Neural crest cell (in vitro differentiated cells): ENCODE results near the gene FMOD. TPM values are rescaled to one million over a fixed set of nuclear protein-coding genes. Genes with fewer than 3 reads are reported as not detected.
A peak's percentile ranks its signal among the peaks of the same experiment; 100 is the strongest.

Source experiments
- DNase-seq: peaks from one replicate; pipeline ENCODE4 v3.0.0; 2021; ENCODE audit warnings: low read depth, mixed read lengths, low spot score
- H3K27ac Mint-ChIP-seq: one replicate; pipeline ENCODE4 v1.8.0; 2021; ENCODE audit warnings: mild to moderate bottlenecking, mixed read lengths; ENCODE audit not compliant: unreplicated experiment
- H3K27me3 Mint-ChIP-seq: 2 replicates; pipeline ENCODE4 v1.8.0; 2021; ENCODE audit warnings: low read depth, mild to moderate bottlenecking, mixed read lengths
- H3K36me3 Mint-ChIP-seq: 2 replicates; pipeline ENCODE4 v1.8.0; 2021; ENCODE audit warnings: low read depth, mild to moderate bottlenecking, mixed read lengths
- H3K4me1 Mint-ChIP-seq: 2 replicates; pipeline ENCODE4 v1.8.0; 2021; ENCODE audit warnings: mixed read lengths
- H3K4me3 Mint-ChIP-seq: one replicate; pipeline ENCODE4 v1.8.0; 2021; ENCODE audit warnings: mild to moderate bottlenecking, mixed read lengths
- H3K9me3 Mint-ChIP-seq: 2 replicates; pipeline ENCODE4 v1.8.0; 2021; ENCODE audit warnings: mixed read lengths
- total RNA-seq: library from RNA; stranded (reverse); gene quantifications from 2 replicates; pipeline ENCODE4 v1.2.1, GENCODE V29; 2021
- TF ChIP-seq, protein P1 (sequence below): fragments of 200-600 bp; sonication (generic); conservative IDR thresholded peaks from 2 replicates; pipeline ENCODE4 v1.5.0; 2021; ENCODE audit warnings: antibody characterized with exemption, mild to moderate bottlenecking

Gene FMOD
- total RNA-seq, 1 donor from 2014 or later = 0.35 TPM

DNA sequence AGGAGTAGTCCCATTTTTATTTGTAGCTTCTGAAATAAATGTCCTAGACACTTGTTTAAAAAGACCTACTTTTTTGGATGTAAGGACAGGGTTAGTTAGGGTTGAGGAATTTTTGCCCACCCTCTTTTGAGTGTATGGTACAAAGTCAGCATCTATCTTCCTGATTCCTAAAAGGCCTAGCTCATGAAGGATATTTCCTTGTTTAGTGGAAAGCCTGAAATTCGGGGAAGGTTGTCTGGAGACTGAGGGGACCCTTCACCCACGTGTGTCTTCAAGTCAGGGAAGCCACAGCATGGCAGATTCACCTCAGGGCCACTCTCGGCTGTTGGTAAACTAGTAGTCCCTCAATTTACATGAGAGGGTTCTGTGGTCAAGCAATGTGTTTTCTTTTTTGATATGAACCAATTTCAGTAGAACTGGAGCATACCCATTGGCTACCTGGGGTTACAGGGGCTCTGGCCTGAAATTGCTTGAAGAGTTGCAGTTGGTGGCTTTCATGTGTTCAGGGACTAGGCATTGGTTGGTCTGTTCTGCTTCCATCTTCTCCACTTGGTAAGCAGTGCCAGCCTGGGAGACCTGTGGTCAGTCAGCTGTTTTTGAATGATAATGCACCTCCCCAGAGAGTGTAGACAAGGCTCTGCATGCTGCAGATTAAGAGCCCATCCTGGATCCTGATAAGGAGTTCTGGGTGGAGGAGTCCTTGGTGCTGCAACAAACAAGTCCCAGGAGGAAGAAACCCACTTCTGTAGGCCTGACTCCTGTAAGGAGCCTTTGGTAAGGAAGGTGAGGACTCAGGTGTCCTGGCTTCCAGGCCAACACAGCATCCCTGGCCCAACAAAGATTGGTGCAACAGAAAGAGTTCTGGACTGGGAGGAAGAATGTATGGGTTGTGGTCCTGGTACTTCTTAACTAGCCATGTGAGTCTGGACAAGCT lies 39.3 kb downstream of the FMOD start:
- no peak overlapping the region for H3K4me3 Mint-ChIP-seq
- TF ChIP-seq, protein P1, sequence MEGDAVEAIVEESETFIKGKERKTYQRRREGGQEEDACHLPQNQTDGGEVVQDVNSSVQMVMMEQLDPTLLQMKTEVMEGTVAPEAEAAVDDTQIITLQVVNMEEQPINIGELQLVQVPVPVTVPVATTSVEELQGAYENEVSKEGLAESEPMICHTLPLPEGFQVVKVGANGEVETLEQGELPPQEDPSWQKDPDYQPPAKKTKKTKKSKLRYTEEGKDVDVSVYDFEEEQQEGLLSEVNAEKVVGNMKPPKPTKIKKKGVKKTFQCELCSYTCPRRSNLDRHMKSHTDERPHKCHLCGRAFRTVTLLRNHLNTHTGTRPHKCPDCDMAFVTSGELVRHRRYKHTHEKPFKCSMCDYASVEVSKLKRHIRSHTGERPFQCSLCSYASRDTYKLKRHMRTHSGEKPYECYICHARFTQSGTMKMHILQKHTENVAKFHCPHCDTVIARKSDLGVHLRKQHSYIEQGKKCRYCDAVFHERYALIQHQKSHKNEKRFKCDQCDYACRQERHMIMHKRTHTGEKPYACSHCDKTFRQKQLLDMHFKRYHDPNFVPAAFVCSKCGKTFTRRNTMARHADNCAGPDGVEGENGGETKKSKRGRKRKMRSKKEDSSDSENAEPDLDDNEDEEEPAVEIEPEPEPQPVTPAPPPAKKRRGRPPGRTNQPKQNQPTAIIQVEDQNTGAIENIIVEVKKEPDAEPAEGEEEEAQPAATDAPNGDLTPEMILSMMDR = no peak
- H3K9me3 Mint-ChIP-seq = no peaks in the 10 kb centered on the region
- no peaks in the 10 kb centered on the region for H3K27me3 Mint-ChIP-seq
- H3K27ac Mint-ChIP-seq = no peak overlapping the region
- no peak for DNase-seq
- peaks cover 34% of the 10 kb centered on the region for H3K4me1 Mint-ChIP-seq
- no peaks in the 10 kb centered on the region for H3K36me3 Mint-ChIP-seq

DNA sequence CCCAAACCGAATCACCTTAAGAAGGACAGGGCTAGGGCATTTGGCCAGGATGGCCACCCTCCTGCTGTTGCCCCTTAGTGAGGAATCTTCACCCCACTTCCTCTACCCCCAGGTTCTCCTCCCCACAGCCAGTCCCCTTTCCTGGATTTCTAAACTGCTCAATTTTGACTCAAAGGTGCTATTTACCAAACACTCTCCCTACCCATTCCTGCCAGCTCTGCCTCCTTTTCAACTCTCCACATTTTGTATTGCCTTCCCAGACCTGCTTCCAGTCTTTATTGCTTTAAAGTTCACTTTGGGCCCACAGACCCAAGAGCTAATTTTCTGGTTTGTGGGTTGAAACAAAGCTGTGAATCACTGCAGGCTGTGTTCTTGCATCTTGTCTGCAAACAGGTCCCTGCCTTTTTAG lies 42.0 kb downstream of the FMOD start:
- H3K36me3 Mint-ChIP-seq = no peaks in the 10 kb centered on the region
- peaks cover 47% of the 10 kb centered on the region for H3K4me1 Mint-ChIP-seq
- no peak overlapping the region for H3K27ac Mint-ChIP-seq
- H3K9me3 Mint-ChIP-seq = no peaks in the 10 kb centered on the region
- H3K27me3 Mint-ChIP-seq = peaks cover 6% of the 10 kb centered on the region
- DNase-seq = no peak
- TF ChIP-seq, protein P1 = no peak
- H3K4me3 Mint-ChIP-seq = peak overlapping the region; percentile 91

DNA sequence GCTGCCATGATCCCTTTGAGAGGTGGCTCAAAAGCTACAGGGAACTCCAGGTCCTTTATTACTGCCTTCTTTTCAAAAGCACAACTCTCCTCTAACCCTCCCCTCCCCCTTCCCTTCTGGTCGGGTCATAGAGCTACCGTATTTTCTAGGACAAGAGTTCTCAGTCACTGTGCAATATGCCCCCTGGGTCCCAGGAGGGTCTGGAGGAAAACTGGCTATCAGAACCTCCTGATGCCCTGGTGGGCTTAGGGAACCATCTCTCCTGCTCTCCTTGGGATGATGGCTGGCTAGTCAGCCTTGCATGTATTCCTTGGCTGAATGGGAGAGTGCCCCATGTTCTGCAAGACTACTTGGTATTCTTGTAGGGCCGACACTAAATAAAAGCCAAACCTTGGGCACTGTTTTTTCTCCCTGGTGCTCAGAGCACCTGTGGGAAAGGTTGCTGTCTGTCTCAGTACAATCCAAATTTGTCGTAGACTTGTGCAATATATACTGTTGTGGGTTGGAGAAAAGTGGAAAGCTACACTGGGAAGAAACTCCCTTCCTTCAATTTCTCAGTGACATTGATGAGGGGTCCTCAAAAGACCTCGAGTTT lies 42.5 kb downstream of the FMOD start:
- no peaks in the 10 kb centered on the region for H3K36me3 Mint-ChIP-seq
- peak overlapping the region; percentile 91 for H3K4me3 Mint-ChIP-seq
- DNase-seq = no peak
- H3K27me3 Mint-ChIP-seq = peaks cover 7% of the 10 kb centered on the region
- peaks cover 49% of the 10 kb centered on the region for H3K4me1 Mint-ChIP-seq
- no peak overlapping the region for H3K27ac Mint-ChIP-seq
- TF ChIP-seq, protein P1 = no peak
- H3K9me3 Mint-ChIP-seq = no peaks in the 10 kb centered on the region

DNA sequence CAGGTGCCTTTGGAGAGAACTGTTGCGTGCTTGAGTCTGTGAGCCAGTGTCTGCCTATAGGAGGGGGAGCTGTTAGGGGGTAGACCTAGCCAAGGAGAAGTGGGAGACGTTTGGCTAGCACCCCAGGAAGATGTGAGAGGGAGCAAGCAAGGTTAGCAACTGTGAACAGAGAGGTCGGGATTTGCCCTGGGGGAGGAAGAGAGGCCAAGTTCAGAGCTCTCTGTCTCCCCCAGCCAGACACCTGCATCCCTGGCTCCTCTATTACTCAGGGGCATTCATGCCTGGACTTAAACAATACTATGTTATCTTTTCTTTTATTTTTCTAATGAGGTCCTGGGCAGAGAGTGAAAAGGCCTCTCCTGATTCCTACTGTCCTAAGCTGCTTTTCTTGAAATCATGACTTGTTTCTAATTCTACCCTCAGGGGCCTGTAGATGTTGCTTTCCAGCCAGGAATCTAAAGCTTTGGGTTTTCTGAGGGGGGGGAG lies 43.2 kb downstream of the FMOD start:
- peaks cover 49% of the 10 kb centered on the region for H3K4me1 Mint-ChIP-seq

DNA sequence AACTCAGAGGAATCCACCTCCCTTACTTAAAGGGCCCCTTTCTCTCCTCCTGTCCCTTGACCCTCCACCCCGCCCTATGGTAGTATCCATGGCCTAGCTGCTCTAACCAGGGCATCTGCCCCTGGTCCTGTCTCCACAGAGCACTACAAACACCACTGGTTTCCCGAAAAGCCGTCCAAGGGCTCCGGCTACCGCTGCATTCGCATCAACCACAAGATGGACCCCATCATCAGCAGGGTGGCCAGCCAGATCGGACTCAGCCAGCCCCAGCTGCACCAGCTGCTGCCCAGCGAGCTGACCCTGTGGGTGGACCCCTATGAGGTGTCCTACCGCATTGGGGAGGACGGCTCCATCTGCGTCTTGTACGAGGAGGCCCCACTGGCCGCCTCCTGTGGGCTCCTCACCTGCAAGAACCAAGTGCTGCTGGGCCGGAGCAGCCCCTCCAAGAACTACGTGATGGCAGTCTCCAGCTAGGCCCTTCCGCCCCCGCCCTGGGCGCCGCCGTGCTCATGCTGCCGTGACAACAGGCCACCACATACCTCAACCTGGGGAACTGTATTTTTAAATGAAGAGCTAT lies 43.9 kb downstream of the FMOD start:
- no peaks in the 10 kb centered on the region for H3K36me3 Mint-ChIP-seq
- H3K27me3 Mint-ChIP-seq = peaks cover 7% of the 10 kb centered on the region
- DNase-seq = no peak
- no peaks in the 10 kb centered on the region for H3K9me3 Mint-ChIP-seq
- TF ChIP-seq, protein P1 = no peak
- peak overlapping the region; percentile 91 for H3K4me3 Mint-ChIP-seq
- no peak overlapping the region for H3K27ac Mint-ChIP-seq
- peaks cover 49% of the 10 kb centered on the region for H3K4me1 Mint-ChIP-seq

More for the DNA sequence above, 43.2 kb downstream of the FMOD start:
- TF ChIP-seq, protein P1 = no peak
- Mint-ChIP-seq H3K36me3 (no peaks in the 10 kb centered on the region), H3K9me3 (no peaks in the 10 kb centered on the region), H3K27ac (no peak overlapping the region), H3K27me3 (peaks cover 7% of the 10 kb centered on the region), H3K4me3 (peak overlapping the region; percentile 91)
- no peak for DNase-seq
